COLO668 (cell line): ENCODE data around the gene BAIAP2.
"Not testable (repeated sequence)": the region's sequence is repeated elsewhere in the genome, so short reads cannot be mapped to it uniquely, and the experiment has no call there.

Experiments
- DNase-seq: peaks from one replicate; lab custom pipeline; 2025; ENCODE audit not compliant: unreplicated experiment; lab: John Stamatoyannopoulos, UW

The BAIAP2 gene

GRCh38 chr17:81000631-81001357 is 34.2 kb upstream of the BAIAP2 start:
- DNase-seq = no peak

DNA sequence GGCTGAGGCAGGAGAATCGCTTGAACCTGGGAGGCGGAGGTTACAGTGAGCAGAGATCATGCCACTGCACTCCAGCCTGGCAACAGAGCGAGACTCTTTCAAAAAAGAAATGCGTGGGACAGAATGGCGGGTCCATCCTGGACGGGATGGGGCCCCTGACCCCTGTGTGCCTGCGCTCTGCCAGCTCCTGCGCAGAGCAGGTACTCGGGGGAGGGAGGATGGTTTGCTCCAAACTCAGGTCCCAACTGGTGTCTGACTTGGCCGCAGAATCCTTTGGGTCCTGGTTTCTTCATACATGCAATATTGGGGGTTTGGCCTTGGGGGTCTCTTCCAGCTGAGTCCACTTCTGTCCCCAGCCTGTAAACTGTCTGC is 33.0 kb upstream of the BAIAP2 start:
- DNase-seq = no peak

DNA sequence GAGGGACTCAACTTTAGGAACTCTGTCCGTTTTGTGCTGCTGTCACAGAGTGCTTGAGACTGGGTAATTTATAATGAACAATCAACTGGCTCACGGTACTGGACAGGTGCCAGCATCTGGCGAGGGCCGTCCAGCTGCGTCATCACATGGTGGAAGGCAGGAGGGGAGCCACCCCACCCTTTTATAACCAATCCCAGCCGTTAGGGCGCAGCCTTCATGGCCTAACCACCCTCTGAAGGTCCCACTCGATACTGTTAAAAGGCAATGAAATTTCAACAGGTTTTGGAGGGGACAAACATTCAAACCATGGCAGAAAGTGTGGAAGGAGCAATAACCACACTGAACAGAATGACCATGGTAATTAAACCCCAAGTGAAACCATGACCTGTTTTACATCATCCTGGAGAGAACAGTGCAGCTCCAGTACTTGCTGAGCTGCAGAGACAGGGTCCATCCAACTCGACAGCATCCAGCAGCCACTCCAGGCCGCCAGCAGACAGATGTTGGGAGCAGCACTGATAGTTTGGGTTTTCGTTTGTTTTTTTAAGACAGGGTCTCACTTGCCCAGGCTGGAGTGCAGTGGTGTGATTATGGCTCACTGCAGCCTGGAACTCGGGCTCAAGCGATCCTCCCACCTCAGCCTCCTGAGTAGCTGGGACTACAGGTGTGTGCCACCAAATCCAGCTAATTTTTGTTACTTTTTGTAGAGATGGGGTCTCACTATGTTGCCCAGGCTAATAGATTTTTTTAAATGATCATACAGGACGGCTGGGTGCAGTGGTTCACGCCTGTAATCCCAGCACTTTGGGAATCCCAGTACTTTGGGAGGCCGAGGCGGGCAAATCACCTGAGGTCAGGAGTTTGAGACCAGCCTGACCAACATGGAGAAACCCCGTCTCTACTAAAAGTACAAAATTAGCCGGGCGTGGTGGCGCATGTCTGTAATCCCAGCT is 32.3 kb upstream of the BAIAP2 start:
- peak; percentile 71 for DNase-seq

DNA sequence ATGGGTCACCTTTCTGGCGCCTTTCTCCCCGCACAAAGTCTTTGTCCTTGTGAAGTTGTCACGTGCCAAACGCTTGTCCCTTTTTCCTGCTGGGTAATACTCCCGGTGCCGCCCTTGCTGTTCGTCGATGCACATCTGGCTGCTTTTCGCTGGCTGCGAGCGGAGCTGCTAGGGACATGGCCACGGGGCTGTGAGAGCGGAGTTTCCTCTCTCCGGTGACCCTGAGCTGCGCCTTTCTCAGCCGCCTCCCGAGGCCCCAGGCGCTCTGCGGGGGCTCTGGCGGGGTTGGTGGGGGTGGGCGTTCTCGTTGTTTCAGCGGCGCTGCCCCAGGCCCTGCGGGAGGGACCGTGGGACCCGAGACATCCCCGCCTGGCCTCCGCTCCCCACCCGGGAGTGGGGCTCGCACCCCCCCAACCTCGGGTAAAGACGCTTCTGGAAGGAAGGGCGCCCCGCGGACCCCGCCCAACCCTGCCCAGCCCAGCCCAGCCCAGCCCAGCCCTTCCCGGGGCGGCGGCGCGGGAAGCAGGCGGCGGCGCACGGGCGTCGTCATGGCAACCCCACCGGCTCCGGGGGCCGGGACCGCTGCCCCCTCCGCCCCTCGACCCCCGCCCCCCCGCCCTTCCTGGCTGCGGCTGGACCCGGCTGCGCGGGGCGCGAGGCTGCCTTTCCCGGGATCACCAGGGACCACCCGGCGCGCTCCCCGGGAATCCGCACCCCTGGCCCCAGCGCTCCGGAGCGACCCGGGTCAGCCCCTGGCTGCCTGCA is 31.1 kb upstream of the BAIAP2 start:
- no peak for DNase-seq

GRCh38 chr17:81006891-81007290 is 28.1 kb upstream of the BAIAP2 start:
- no peak for DNase-seq

DNA sequence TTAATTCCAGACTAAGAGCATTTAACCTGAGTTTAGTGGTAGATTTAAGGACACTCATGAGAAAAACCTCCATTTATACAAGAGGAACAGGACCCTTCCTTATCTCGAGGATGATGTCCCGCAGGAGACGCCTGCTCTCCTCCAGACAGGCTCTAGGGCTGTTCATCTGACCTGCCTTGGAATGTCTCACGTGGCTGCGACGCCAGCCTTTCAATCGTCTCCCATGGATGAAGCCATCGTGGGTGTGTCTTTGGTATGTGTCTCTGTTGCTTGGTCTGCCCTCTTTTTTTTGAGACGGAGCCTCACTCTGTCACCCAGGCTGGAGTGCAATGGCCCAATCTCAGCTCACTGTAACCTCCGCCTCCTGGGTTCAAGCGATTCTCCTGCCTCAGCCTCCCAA is 26.8 kb upstream of the BAIAP2 start:
- no peak for DNase-seq

- no peak for DNase-seq
Measured at GRCh38 chr17:81009136-81009535, 25.8 kb upstream of the BAIAP2 start.

DNA sequence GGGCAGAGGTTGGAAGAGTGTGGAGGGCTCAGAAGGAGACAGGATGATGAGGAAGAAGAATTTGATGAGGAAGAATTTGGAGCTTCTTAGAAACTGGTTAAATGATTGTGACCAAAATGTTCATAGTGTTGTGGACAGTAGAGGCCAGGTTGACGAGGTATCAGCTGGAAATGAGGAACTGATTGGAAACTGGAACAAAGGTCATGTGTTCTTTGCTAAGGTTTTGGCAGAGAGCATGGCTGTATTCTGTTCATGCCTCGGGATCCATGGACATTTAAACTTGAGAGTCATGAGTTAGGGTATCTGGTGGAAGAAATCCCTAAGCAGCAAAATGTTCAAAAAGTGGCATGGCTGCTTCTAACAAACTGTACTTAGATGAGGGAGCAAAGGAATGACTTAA is 24.0 kb upstream of the BAIAP2 start:
- no peak for DNase-seq

DNA sequence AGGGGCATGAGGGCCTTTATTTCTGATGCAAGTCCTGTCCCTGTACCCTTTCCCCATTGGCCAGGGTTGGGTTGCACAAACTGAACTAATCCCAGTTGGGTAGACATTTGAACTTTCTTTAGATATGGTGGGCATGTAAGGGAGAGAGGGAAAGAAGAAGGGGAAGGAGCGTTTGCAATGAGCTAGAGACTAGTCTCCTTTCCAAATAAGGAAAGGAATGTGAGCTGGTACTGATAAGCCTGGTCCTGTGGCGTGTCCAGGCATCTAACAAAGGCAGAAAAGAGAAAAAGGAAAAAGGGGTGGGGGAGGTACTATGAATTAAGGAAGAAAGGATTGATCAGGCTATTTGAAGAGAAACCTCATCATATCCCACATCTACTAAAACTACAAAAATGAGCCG is 23.0 kb upstream of the BAIAP2 start:
- no peak for DNase-seq

GRCh38 chr17:81012574-81013447 is 22.1 kb upstream of the BAIAP2 start:
- DNase-seq = no peak

- DNase-seq = no peak
Measured at GRCh38 chr17:81013642-81014041, 21.3 kb upstream of the BAIAP2 start.

- no peak for DNase-seq
Measured at GRCh38 chr17:81015136-81015535, 19.8 kb upstream of the BAIAP2 start.

DNA sequence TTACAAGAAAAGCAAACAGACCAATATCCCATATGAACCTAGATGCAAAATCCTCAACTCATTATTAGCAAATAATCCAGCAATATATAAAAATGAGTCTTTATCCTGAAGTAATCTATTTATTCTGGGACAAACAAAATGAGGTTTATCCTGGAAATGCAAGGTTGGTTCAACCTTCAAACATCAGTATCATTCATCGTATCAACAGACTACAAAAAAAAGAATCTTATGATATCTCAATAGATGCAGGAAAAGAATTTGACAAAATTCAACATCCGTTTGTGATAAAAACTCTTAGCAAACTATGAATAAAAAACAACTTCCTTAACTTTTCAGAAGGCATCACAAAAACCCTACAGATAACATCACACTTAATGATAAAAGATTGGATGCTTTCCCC is 18.4 kb upstream of the BAIAP2 start:
- no peak for DNase-seq

GRCh38 chr17:81017330-81017729 is 17.6 kb upstream of the BAIAP2 start:
- DNase-seq = not testable (repeated sequence)

GRCh38 chr17:81018044-81018802 is 16.7 kb upstream of the BAIAP2 start:
- peak; percentile 23 for DNase-seq

- no peak for DNase-seq
Measured at GRCh38 chr17:81019563-81020442, 15.1 kb upstream of the BAIAP2 start.

DNA sequence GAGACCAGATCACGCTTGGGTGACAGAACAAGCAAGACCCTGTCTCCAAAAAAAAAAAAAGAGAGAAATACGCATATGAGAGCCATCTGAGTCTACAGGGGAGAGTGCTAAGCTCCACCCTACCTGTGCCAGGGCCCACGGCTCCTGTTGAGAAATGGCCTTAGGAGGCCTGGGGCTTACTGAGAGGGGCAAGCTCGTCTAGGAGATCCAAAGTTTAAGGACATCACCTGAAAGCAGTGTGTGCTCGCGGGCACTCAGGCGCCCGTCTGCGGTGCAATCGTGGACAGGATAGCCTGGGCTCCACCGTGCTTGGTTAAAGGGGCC is 14.5 kb upstream of the BAIAP2 start:
- DNase-seq = no peak

DNA sequence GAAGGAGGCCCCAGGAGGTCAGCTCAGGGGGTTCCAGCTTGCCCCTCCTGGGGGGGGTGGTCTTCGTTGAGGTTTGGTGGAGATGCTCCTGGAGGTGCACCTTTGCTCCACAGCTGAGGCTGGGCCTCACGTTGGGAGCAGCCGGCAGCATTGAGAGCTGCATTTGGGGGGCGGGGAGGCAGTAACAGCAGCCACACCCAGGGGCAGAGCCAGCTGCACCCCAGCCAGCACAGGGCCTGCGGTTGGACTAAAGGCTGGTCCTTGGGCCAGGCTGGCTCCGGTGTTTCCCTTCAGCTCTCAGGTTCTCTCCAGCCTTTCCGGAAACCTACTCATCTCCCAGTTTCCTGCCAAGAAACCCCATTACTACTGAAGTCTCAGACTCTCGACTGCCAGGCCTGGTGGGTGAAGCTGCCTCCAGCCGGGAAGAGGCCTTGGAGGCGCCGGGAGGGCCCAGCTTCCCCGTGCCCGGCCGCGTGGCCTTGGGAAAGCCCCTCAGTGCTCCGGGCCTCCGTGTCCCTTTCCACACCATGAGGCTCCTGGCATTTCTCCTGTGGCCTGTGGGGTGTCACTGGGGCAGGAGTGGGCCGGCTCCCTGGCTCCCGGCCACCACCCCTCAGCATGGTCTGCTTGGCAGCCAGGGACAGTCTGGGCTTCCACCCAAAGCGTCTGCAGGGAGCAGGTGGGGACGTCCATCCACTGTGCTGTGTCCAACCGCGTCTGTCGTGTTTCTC is 14.0 kb upstream of the BAIAP2 start:
- DNase-seq = no peak
